Erythroblast (primary cell): Measurements from ENCODE around the gene ST8SIA5.

ENCODE experiments used
- DNase-seq, 2 experiments: peaks; one replicate each; lab custom pipeline; 2025; lab: John Stamatoyannopoulos, UW
- GATA1 ChIP-seq: IDR thresholded peaks from 2 replicates; pipeline ENCODE4 v1.6.1; 2011; ENCODE audit warnings: low read depth, mild to moderate bottlenecking, control low read depth, low read length, moderate library complexity
- POLR2A ChIP-seq: IDR thresholded peaks from 2 replicates; pipeline ENCODE4 v1.6.1; 2011; ENCODE audit warnings: mild to moderate bottlenecking, low read length

Gene ST8SIA5

GRCh38 chr18:46759890-46760289 is 3.0 kb upstream of the ST8SIA5 start:
- TF ChIP-seq POLR2A, result no peak
- no peak for TF ChIP-seq GATA1
- no peak for DNase-seq

GRCh38 chr18:46756025-46756558 is 761 bp downstream of the ST8SIA5 start:
- DNase-seq, result no peak
- no peak for TF ChIP-seq GATA1
- no peak for TF ChIP-seq POLR2A

- no peak for TF ChIP-seq GATA1
- TF ChIP-seq POLR2A, result no peak
- DNase-seq, result peak in 1 of 2 experiments; percentile 15
Measured at GRCh38 chr18:46755315-46756024, 1.4 kb downstream of the ST8SIA5 start.

GRCh38 chr18:46754661-46755292 is 2.1 kb downstream of the ST8SIA5 start:
- no peak for DNase-seq
- TF ChIP-seq GATA1 (no peak), POLR2A (no peak)

GRCh38 chr18:46754188-46754587 is 2.7 kb downstream of the ST8SIA5 start:
- no peak for DNase-seq
- no peak for TF ChIP-seq GATA1
- no peak for TF ChIP-seq POLR2A

- TF ChIP-seq POLR2A (no peak), GATA1 (no peak)
Measured at GRCh38 chr18:46751882-46752281, 5.0 kb downstream of the ST8SIA5 start.

GRCh38 chr18:46750626-46751025 is 6.2 kb downstream of the ST8SIA5 start:
- DNase-seq, result no peak
- TF ChIP-seq POLR2A (no peak), GATA1 (no peak)

More at GRCh38 chr18:46751882-46752281, 5.0 kb downstream of the ST8SIA5 start:
- DNase-seq, result no peak

- TF ChIP-seq GATA1 (no peak), POLR2A (no peak)
- DNase-seq, result no peak
Measured at GRCh38 chr18:46748466-46748865, 8.4 kb downstream of the ST8SIA5 start.

- TF ChIP-seq GATA1 (no peak), POLR2A (no peak)
- DNase-seq, result no peak
Measured at GRCh38 chr18:46740046-46740445, 16.8 kb downstream of the ST8SIA5 start.

- no peak for DNase-seq
- TF ChIP-seq POLR2A (no peak), GATA1 (no peak)
Measured at GRCh38 chr18:46738491-46738890, 18.4 kb downstream of the ST8SIA5 start.

- TF ChIP-seq GATA1, result no peak
- no peak for TF ChIP-seq POLR2A
- no peak for DNase-seq
Measured at GRCh38 chr18:46736736-46737135, 20.1 kb downstream of the ST8SIA5 start.

- DNase-seq, result no peak
- TF ChIP-seq POLR2A, result no peak
- no peak for TF ChIP-seq GATA1
Measured at GRCh38 chr18:46736135-46736534, 20.7 kb downstream of the ST8SIA5 start.

- TF ChIP-seq GATA1 (no peak), POLR2A (no peak)
- no peak for DNase-seq
Measured at GRCh38 chr18:46734981-46735380, 21.9 kb downstream of the ST8SIA5 start.

GRCh38 chr18:46733872-46734271 is 23.0 kb downstream of the ST8SIA5 start:
- no peak for DNase-seq
- TF ChIP-seq GATA1 (no peak), POLR2A (no peak)
